Ishikawa (cell line): ENCODE results near the gene MRPL28.

ENCODE experiments used
- CREB1 ChIP-seq: IDR thresholded peaks from 2 replicates; pipeline ENCODE4 v1.6.1; 2012; ENCODE audit warnings: low read depth
- EGR1 ChIP-seq: IDR thresholded peaks from 2 replicates; pipeline ENCODE4 v1.6.1; 2012
- EP300 ChIP-seq: IDR thresholded peaks from 2 replicates; pipeline ENCODE4 v1.6.1; 2012; ENCODE audit warnings: borderline replicate concordance
- FOXM1 ChIP-seq: IDR thresholded peaks from 2 replicates; pipeline ENCODE4 v1.6.1; 2012; ENCODE audit warnings: low read depth, borderline replicate concordance
- RAD21 ChIP-seq: IDR thresholded peaks from 2 replicates; pipeline ENCODE4 v1.6.1; 2012; ENCODE audit warnings: low read depth
- TAF1 ChIP-seq: IDR thresholded peaks from 2 replicates; pipeline ENCODE4 v1.6.1; 2012; ENCODE audit warnings: low read depth, mild to moderate bottlenecking
- TCF12 ChIP-seq: IDR thresholded peaks from 2 replicates; pipeline ENCODE4 v1.6.1; 2012; ENCODE audit warnings: low read depth
- TEAD4 ChIP-seq: IDR thresholded peaks from 2 replicates; pipeline ENCODE4 v1.6.1; 2012
- YY1 ChIP-seq: IDR thresholded peaks from 2 replicates; pipeline ENCODE4 v1.6.1; 2012; ENCODE audit warnings: low read depth
- ZBTB7A ChIP-seq: IDR thresholded peaks from 2 replicates; pipeline ENCODE4 v1.6.1; 2012; ENCODE audit warnings: low read depth
- TF ChIP-seq, protein P1 (sequence below): IDR thresholded peaks from 2 replicates; pipeline ENCODE4 v1.6.1; 2012; ENCODE audit warnings: low read depth, mild to moderate bottlenecking
- TF ChIP-seq, protein P2 (sequence below): IDR thresholded peaks from 2 replicates; pipeline ENCODE4 v1.6.1; 2012

DNA sequence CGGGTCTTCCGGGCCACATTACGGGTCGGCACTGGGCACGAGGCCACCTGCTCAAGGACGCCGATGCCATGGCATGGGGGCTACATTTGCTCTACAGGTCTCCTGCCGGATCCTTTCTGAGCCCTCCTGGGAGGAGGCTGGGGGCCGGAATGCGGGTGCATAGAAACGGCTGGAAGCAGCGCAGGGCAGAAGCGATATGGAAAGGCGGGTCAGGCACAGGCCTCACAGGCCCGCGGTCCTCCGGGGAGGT, 46.2 kb downstream of the MRPL28 start:
- TF ChIP-seq YY1: no peak
- TF ChIP-seq, protein P1, sequence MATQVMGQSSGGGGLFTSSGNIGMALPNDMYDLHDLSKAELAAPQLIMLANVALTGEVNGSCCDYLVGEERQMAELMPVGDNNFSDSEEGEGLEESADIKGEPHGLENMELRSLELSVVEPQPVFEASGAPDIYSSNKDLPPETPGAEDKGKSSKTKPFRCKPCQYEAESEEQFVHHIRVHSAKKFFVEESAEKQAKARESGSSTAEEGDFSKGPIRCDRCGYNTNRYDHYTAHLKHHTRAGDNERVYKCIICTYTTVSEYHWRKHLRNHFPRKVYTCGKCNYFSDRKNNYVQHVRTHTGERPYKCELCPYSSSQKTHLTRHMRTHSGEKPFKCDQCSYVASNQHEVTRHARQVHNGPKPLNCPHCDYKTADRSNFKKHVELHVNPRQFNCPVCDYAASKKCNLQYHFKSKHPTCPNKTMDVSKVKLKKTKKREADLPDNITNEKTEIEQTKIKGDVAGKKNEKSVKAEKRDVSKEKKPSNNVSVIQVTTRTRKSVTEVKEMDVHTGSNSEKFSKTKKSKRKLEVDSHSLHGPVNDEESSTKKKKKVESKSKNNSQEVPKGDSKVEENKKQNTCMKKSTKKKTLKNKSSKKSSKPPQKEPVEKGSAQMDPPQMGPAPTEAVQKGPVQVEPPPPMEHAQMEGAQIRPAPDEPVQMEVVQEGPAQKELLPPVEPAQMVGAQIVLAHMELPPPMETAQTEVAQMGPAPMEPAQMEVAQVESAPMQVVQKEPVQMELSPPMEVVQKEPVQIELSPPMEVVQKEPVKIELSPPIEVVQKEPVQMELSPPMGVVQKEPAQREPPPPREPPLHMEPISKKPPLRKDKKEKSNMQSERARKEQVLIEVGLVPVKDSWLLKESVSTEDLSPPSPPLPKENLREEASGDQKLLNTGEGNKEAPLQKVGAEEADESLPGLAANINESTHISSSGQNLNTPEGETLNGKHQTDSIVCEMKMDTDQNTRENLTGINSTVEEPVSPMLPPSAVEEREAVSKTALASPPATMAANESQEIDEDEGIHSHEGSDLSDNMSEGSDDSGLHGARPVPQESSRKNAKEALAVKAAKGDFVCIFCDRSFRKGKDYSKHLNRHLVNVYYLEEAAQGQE: no peak
- no peak for TF ChIP-seq CREB1
- no peak for TF ChIP-seq EGR1
- no peak for TF ChIP-seq RAD21
- TF ChIP-seq, protein P2, sequence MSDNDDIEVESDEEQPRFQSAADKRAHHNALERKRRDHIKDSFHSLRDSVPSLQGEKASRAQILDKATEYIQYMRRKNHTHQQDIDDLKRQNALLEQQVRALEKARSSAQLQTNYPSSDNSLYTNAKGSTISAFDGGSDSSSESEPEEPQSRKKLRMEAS: no peak
- no peak for TF ChIP-seq TEAD4
- TF ChIP-seq FOXM1: no peak
- TF ChIP-seq TAF1: no peak
- no peak for TF ChIP-seq ZBTB7A
- no peak for TF ChIP-seq TCF12
- TF ChIP-seq EP300: no peak
